Neural progenitor cell (in vitro differentiated cells): ENCODE results near the gene GCN1.

Source experiments
- EZH2 ChIP-seq: fragments of 200-600 bp; sonication (generic); IDR thresholded peaks from 2 replicates; pipeline ENCODE4 v1.6.1; 2017; ENCODE audit warnings: antibody characterized with exemption, mild to moderate bottlenecking, moderate library complexity
- TF ChIP-seq, protein P1 (sequence below): fragments of 200-600 bp; sonication (generic); IDR thresholded peaks from 2 replicates; pipeline ENCODE4 v1.5.1; 2017; ENCODE audit warnings: antibody characterized with exemption, mild to moderate bottlenecking

GRCh38 chr12:120214626-120215356 is 20.3 kb upstream of the GCN1 start:
- TF ChIP-seq, protein P1, sequence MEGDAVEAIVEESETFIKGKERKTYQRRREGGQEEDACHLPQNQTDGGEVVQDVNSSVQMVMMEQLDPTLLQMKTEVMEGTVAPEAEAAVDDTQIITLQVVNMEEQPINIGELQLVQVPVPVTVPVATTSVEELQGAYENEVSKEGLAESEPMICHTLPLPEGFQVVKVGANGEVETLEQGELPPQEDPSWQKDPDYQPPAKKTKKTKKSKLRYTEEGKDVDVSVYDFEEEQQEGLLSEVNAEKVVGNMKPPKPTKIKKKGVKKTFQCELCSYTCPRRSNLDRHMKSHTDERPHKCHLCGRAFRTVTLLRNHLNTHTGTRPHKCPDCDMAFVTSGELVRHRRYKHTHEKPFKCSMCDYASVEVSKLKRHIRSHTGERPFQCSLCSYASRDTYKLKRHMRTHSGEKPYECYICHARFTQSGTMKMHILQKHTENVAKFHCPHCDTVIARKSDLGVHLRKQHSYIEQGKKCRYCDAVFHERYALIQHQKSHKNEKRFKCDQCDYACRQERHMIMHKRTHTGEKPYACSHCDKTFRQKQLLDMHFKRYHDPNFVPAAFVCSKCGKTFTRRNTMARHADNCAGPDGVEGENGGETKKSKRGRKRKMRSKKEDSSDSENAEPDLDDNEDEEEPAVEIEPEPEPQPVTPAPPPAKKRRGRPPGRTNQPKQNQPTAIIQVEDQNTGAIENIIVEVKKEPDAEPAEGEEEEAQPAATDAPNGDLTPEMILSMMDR: no peak
- no peak for TF ChIP-seq EZH2
